K562 (cell line): ENCODE data around the gene PHACTR2.

Experiments used
- CTCF ChIP-seq, 3 experiments: IDR thresholded peaks in 2 of 3; conservative IDR thresholded peaks in 1 of 3; 2 replicates each; pipeline ENCODE4 v1.5.1; 2011 to 2012; ENCODE audit warnings: low read length in 3 of 3, mild to moderate bottlenecking in 3 of 3, control low read depth in 2 of 3, improper control_type of control experiment in 1 of 3, inconsistent platforms in 1 of 3, low read depth in 1 of 3, mixed read lengths in 1 of 3, moderate library complexity in 1 of 3; ENCODE audit not compliant: insufficient read depth in 2 of 3
- ERF ChIP-seq: fragments of 450-650 bp; formaldehyde crosslinking; IDR thresholded peaks from 2 replicates; pipeline ENCODE4 v1.4.0; 2020; ENCODE audit warnings: mild to moderate bottlenecking, mixed read lengths
- GABPA ChIP-seq: fragments of 200-800 bp; sonication (Bioruptor generic); conservative IDR thresholded peaks from 2 replicates; pipeline ENCODE4 v1.6.1; 2016; ENCODE audit warnings: low read depth, missing genetic modification characterization, missing compliant biosample characterization
- HCFC1 ChIP-seq: IDR thresholded peaks from 2 replicates; pipeline ENCODE4 v1.6.1; 2012; ENCODE audit warnings: low read depth, low read length, improper control_type of control experiment
- MXI1 ChIP-seq: IDR thresholded peaks from 2 replicates; pipeline ENCODE4 v1.6.1; 2011; ENCODE audit warnings: low read depth, mild to moderate bottlenecking, improper control_type of control experiment, low read length
- NR2F6 ChIP-seq: fragments of 450-650 bp; formaldehyde crosslinking; IDR thresholded peaks from 2 replicates; pipeline ENCODE4 v1.4.0; 2020; ENCODE audit warnings: mild to moderate bottlenecking
- POLR2A ChIP-seq: fragments of 450-650 bp; conservative IDR thresholded peaks from 2 replicates; pipeline ENCODE4 v1.6.1; 2016
- SP2 ChIP-seq: IDR thresholded peaks from 2 replicates; pipeline ENCODE4 v1.6.1; 2011; ENCODE audit warnings: mild to moderate bottlenecking, low read depth, low read length, moderate library complexity; ENCODE audit not compliant: poor library complexity, severe bottlenecking; ENCODE audit errors: extremely low read depth
- TRIM24 ChIP-seq, 2 experiments: fragments of 450-650 bp; IDR thresholded peaks; 2 replicates each; pipeline ENCODE4 v1.6.1; 2016

GRCh38 chr6:143694560-143694959, 16.8 kb downstream of the PHACTR2 start:
- TF ChIP-seq GABPA (no peak), ERF (CRISPR knock-in tag) (no peak), SP2 (no peak), POLR2A (no peak), CTCF (IDR thresholded peaks at IDR 0.05 in 2 of 3, conservative IDR thresholded peaks at IDR 0.05 in 1 of 3; ENCODE audit: insufficient read depth in 2 of 3, low read depth in 1 of 3, low read length in 3 of 3) (no peak), HCFC1 (no peak), TRIM24 (IDR thresholded peaks at IDR 0.05) (no peak), NR2F6 (CRISPR knock-in tag) (no peak), MXI1 (no peak)
